Activated CD4-positive, alpha-beta T cell treated with anti-CD3 and anti-CD28 coated beads, Interleukin-2, amount 50 U/mL, for 1 hour (primary cell): ENCODE data around the gene FIS1.
"Not testable (repeated sequence)": the region's sequence is repeated elsewhere in the genome, so short reads cannot be mapped to it uniquely, and the experiment has no call there.

ENCODE experiments used
- DNase-seq: peaks from one replicate; pipeline ENCODE4 v3.0.0-alpha.2; 2020

The FIS1 gene

GRCh38 chr7:101244375-101245146, at the start of gene FIS1:
Gene FIS1, minus strand, starts transcription at chr7:101245081. Its CDS starts 77 bp downstream, at chr7:101245004.
- DNase-seq = peak; percentile 90

GRCh38 chr7:101294039-101294831, 49.4 kb upstream of the FIS1 start:
- no peak for DNase-seq

GRCh38 chr7:101293069-101294021, 48.5 kb upstream of the FIS1 start:
- DNase-seq = not testable (repeated sequence)

- DNase-seq = not testable (repeated sequence)
Observed at GRCh38 chr7:101292566-101292965, 47.7 kb upstream of the FIS1 start.

GRCh38 chr7:101290186-101291037, 45.5 kb upstream of the FIS1 start:
- DNase-seq = peak; percentile 65

GRCh38 chr7:101289687-101290086, 44.8 kb upstream of the FIS1 start:
- DNase-seq = not testable (repeated sequence)

- DNase-seq = no peak
Observed at GRCh38 chr7:101288439-101288838, 43.6 kb upstream of the FIS1 start.

- no peak for DNase-seq
Observed at GRCh38 chr7:101287032-101287431, 42.2 kb upstream of the FIS1 start.

- not testable (repeated sequence) for DNase-seq
Observed at GRCh38 chr7:101285880-101286279, 41.0 kb upstream of the FIS1 start.

- no peak for DNase-seq
Observed at GRCh38 chr7:101285171-101285570, 40.3 kb upstream of the FIS1 start.

GRCh38 chr7:101280912-101281311, 36.0 kb upstream of the FIS1 start:
- DNase-seq = not testable (repeated sequence)

- DNase-seq = no peak
Observed at GRCh38 chr7:101278461-101279292, 33.8 kb upstream of the FIS1 start.

GRCh38 chr7:101277155-101277554, 32.3 kb upstream of the FIS1 start:
- no peak for DNase-seq

- no peak for DNase-seq
Observed at GRCh38 chr7:101273206-101273605, 28.3 kb upstream of the FIS1 start.

GRCh38 chr7:101271021-101271420, 26.1 kb upstream of the FIS1 start:
- DNase-seq = no peak

GRCh38 chr7:101269664-101270063, 24.8 kb upstream of the FIS1 start:
- DNase-seq = no peak

GRCh38 chr7:101265622-101266516, 21.0 kb upstream of the FIS1 start:
- DNase-seq = no peak

- DNase-seq = not testable (repeated sequence)
Observed at GRCh38 chr7:101264102-101264706, 19.3 kb upstream of the FIS1 start.

GRCh38 chr7:101258243-101258731, 13.4 kb upstream of the FIS1 start:
- no peak for DNase-seq
